Fibroblast of lung (primary cell): ENCODE data around the gene XIAP. TPM values are rescaled to one million over a fixed set of nuclear protein-coding genes. Genes with fewer than 3 reads are reported as not detected.

Experiments
- DNase-seq, 2 donors: peaks; one replicate each; pipeline versions ENCODE4 v3.0.0 to v3.0.0-alpha.2; 2010; ENCODE audit warnings: low read depth in 2 of 2
- H2AFZ ChIP-seq: 2 replicates; pipeline ENCODE4 v1.5.1; 2012; ENCODE audit warnings: low read length, control low read depth, inconsistent platforms
- H3K27ac ChIP-seq: 2 replicates; pipeline ENCODE4 v1.5.1; 2011; ENCODE audit warnings: low read length, control low read depth; ENCODE audit not compliant: insufficient read depth
- H3K27me3 ChIP-seq: 2 replicates; pipeline ENCODE4 v1.5.1; 2011; ENCODE audit warnings: mild to moderate bottlenecking, low read length; ENCODE audit not compliant: control insufficient read depth, insufficient read depth
- H3K36me3 ChIP-seq: 2 replicates; pipeline ENCODE4 v1.5.1; 2011; ENCODE audit warnings: low read length; ENCODE audit not compliant: control insufficient read depth, insufficient read depth
- H3K4me1 ChIP-seq: 2 replicates; pipeline ENCODE4 v1.5.1; 2011; ENCODE audit warnings: low read length; ENCODE audit not compliant: control insufficient read depth, insufficient read depth; ENCODE audit errors: extremely low read depth
- H3K4me2 ChIP-seq: 2 replicates; pipeline ENCODE4 v1.5.1; 2011; ENCODE audit warnings: low read length, control low read depth; ENCODE audit not compliant: insufficient read depth; ENCODE audit errors: extremely low read depth
- H3K4me3 ChIP-seq, 4 experiments: fragments of 200-600 bp in 1 of 4; sonication (generic) in 1 of 4; replicated peaks in 1 of 4; 2 replicates each; pipeline ENCODE4 v1.5.1; 2011 to 2016; ENCODE audit warnings: low read length in 4 of 4, low read depth in 3 of 4, mild to moderate bottlenecking in 3 of 4, control low read depth in 2 of 4, inconsistent platforms in 1 of 4, mixed read lengths in 1 of 4; ENCODE audit not compliant: insufficient read depth in 1 of 4; ENCODE audit errors: control extremely low read depth in 1 of 4
- H3K79me2 ChIP-seq: 2 replicates; pipeline ENCODE4 v1.5.1; 2012; ENCODE audit warnings: mild to moderate bottlenecking, low read length, inconsistent platforms; ENCODE audit not compliant: control insufficient read depth, insufficient read depth
- H3K9ac ChIP-seq: 2 replicates; pipeline ENCODE4 v1.5.1; 2011; ENCODE audit warnings: mild to moderate bottlenecking, low read length, control low read depth; ENCODE audit not compliant: insufficient read depth
- H3K9me3 ChIP-seq: 2 replicates; pipeline ENCODE4 v1.5.1; 2012; ENCODE audit warnings: low read depth, low read length; ENCODE audit not compliant: control insufficient read depth, insufficient read depth
- H4K20me1 ChIP-seq: 2 replicates; pipeline ENCODE4 v1.5.1; 2011; ENCODE audit warnings: low read length; ENCODE audit not compliant: control insufficient read depth, insufficient read depth; ENCODE audit errors: extremely low read depth
- EZH2 ChIP-seq: IDR thresholded peaks from 2 replicates; pipeline ENCODE4 v1.5.1; 2012; ENCODE audit warnings: low read length, control low read depth, mild to moderate bottlenecking; ENCODE audit errors: missing control alignments
- polyA plus RNA-seq, 2 donors: library from polyadenylated mRNA; depleted of rRNA in 1 of 2; stranded (reverse) in 1 of 2; unstranded in 1 of 2; fragments of >200 nt; gene quantifications; 2 replicates each; pipeline ENCODE4 v1.2.1, GENCODE V29; 2011 to 2012; ENCODE audit warnings: missing spikeins in 1 of 2
- total RNA-seq: library from RNA; depleted of rRNA; stranded (reverse); fragments of >200 nt; gene quantifications from 2 replicates; pipeline ENCODE4 v1.2.1, GENCODE V29; 2014
- TF ChIP-seq, protein P1 (sequence below), 2 donors: IDR thresholded peaks in 1 of 2; conservative IDR thresholded peaks in 1 of 2; 1 replicate in 1 of 2; 2 replicates in 1 of 2; pipeline ENCODE4 v1.5.1; 2011 to 2012; ENCODE audit warnings: low read length in 2 of 2, control low read depth in 1 of 2, inconsistent platforms in 1 of 2, low read depth in 1 of 2, mild to moderate bottlenecking in 1 of 2

The XIAP gene
- total and polyA plus RNA-seq, 2 donors (not counting 1 experiment from before 2014, with no cell fraction given), result 21.8 to 45.1 TPM

GRCh38 chrX:123917069-123917468 is 57.2 kb downstream of the XIAP start:
- Histone ChIP-seq H3K4me1 (no peaks in the 10 kb centered on the region), H4K20me1 (no peaks in the 10 kb centered on the region), H3K9ac (no peak overlapping the region), H3K27ac (no peak overlapping the region), H3K4me2 (no peak overlapping the region), H3K27me3 (no peaks in the 10 kb centered on the region), H3K9me3 (no peaks in the 10 kb centered on the region), H2AFZ (no peak overlapping the region), H3K4me3 (no peak overlapping the region), H3K36me3 (no peaks in the 10 kb centered on the region), H3K79me2 (no peaks in the 10 kb centered on the region)
- DNase-seq, result no peak
- TF ChIP-seq, protein P1, sequence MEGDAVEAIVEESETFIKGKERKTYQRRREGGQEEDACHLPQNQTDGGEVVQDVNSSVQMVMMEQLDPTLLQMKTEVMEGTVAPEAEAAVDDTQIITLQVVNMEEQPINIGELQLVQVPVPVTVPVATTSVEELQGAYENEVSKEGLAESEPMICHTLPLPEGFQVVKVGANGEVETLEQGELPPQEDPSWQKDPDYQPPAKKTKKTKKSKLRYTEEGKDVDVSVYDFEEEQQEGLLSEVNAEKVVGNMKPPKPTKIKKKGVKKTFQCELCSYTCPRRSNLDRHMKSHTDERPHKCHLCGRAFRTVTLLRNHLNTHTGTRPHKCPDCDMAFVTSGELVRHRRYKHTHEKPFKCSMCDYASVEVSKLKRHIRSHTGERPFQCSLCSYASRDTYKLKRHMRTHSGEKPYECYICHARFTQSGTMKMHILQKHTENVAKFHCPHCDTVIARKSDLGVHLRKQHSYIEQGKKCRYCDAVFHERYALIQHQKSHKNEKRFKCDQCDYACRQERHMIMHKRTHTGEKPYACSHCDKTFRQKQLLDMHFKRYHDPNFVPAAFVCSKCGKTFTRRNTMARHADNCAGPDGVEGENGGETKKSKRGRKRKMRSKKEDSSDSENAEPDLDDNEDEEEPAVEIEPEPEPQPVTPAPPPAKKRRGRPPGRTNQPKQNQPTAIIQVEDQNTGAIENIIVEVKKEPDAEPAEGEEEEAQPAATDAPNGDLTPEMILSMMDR (conservative IDR thresholded peaks at IDR 0.05 in 1 of 2, IDR thresholded peaks at IDR 0.05 in 1 of 2; ENCODE audit: low read depth in 1 of 2, low read length in 2 of 2), result no peak
- no peak for TF ChIP-seq EZH2

GRCh38 chrX:123918106-123918721 is 58.4 kb downstream of the XIAP start:
- H3K27ac ChIP-seq, result no peak overlapping the region
- no peaks in the 10 kb centered on the region for H4K20me1 ChIP-seq
- H3K4me2 ChIP-seq, result no peak overlapping the region
- H2AFZ ChIP-seq, result no peak overlapping the region
- no peaks in the 10 kb centered on the region for H3K4me1 ChIP-seq
- no peak for TF ChIP-seq EZH2
- H3K36me3 ChIP-seq, result no peaks in the 10 kb centered on the region
- H3K27me3 ChIP-seq, result no peaks in the 10 kb centered on the region
- H3K9ac ChIP-seq, result no peak overlapping the region
- H3K9me3 ChIP-seq, result no peaks in the 10 kb centered on the region
- no peak overlapping the region for H3K4me3 ChIP-seq
- no peak for DNase-seq
- no peaks in the 10 kb centered on the region for H3K79me2 ChIP-seq

DNA sequence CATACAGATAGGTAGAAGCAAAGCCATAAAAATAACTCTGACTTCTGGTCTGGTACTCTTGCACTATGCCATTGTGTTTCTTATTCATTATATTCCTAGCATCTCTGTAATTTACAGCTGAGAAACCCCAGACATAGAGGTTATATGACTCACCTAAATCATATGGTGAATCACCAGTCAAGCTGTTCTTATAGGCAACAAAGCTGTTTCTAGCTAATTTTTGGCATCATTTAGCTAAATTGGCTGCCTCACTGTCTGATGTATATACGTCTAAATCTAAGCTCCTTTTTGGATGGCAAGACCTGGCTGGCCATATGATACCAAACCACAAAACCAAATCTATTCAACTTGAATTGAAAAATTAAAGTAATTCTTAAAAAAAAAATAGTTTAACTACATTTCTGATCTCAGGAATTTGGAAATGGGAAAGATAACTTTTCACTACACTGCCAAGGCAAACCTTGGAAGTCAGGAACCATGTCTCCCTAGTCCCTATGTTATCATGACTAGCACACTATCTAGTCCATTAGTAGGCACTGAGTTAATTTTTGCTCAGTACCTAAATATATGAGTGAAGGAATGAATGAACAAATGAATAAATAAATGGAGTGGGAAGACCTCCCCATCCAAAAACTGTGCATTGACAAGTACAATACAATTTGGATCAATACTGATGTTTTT is 60.4 kb downstream of the XIAP start:
- H2AFZ ChIP-seq, result no peak overlapping the region
- TF ChIP-seq, protein P1 (conservative IDR thresholded peaks at IDR 0.05 in 1 of 2, IDR thresholded peaks at IDR 0.05 in 1 of 2; ENCODE audit: low read depth in 1 of 2, low read length in 2 of 2), result no peak
- TF ChIP-seq EZH2, result no peak
- no peaks in the 10 kb centered on the region for H3K79me2 ChIP-seq
- peak; percentile 71 to 92 for DNase-seq
- no peak overlapping the region for H3K9ac ChIP-seq
- H3K27ac ChIP-seq, result no peak overlapping the region
- no peak overlapping the region for H3K4me3 ChIP-seq
- H3K4me2 ChIP-seq, result no peak overlapping the region
- no peaks in the 10 kb centered on the region for H3K4me1 ChIP-seq
- no peaks in the 10 kb centered on the region for H4K20me1 ChIP-seq
- H3K9me3 ChIP-seq, result no peaks in the 10 kb centered on the region
- no peaks in the 10 kb centered on the region for H3K36me3 ChIP-seq
- no peaks in the 10 kb centered on the region for H3K27me3 ChIP-seq
